Measurements from ENCODE around the gene BICC1.

Gene BICC1

DNA sequence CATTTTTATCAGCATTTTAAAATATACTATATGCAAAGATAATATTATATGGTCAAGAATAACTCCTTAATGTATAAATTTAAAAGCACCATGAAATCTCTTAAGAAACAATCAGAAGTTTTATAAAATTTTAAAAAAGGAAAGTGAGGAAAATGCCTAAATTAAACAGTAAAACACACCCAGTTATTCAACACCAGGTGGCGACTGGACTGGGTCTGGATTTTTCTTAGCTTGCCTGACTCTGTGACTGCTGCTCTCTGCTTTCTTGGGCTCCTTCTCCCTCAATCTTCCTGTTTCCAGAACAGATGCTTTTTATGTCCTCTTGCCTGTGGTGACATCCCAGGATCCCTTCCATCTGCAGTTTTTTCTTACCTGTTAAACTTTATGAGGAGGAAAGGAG is 200.3 kb downstream of the BICC1 start:
- no peak for DNase-seq

DNA sequence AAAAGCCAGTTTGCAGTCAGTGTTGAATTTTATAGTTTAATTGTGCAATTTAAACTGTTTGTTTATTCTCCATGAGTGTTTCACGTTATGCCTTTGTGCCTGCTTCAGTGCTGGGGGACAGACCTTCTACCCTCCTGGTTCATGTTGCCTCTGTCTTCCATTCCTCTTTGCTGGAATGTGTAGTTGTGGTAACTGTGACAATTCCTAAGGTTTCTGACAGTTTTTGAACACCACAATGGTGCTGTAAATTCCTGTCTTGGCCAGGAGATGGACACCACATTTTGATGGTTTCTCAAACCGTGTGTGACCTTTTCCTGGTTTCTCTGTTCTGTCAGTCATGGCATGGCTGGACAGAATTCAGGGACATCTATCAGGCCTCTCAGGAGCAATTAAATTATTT is 201.7 kb downstream of the BICC1 start:
- DNase-seq = no peak

DNA sequence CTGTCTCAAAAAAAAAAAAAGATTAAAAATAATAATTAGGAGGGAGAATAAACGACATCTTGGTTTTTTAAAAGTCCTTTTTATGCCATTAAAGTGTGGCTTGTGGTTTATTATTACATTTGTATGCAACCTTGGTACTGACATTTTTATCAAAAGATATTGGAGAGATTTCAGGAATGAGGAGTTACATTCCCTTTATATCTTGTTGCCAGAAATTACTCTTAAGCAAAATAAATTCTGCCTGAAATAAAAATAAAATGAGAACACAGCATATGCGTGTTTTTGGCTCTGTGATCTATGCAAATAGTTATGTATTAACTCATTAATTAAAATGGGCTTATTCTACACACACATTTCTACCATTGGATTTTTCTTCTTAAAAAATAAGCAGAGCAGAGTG is 202.4 kb downstream of the BICC1 start:
- no peak for DNase-seq

DNA sequence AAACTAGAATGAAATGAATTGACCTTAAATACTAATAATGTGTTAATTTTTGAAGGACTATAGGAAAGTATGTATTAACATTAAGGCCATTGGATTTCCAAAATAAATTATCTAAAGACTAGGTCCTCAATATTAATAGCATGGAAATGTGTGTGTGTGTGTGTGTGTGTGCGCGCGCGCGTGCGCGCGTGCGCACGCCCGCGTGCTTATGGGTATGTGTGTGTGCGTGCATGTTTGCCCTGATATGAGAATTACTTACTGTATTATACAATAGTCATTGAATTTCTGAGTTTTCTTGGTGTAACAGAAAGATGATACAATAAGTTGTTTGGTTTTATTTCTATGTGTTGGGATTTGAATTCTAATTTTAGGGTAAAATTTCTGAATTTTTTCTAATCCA is 205.9 kb downstream of the BICC1 start:
- DNase-seq = no peak

DNA sequence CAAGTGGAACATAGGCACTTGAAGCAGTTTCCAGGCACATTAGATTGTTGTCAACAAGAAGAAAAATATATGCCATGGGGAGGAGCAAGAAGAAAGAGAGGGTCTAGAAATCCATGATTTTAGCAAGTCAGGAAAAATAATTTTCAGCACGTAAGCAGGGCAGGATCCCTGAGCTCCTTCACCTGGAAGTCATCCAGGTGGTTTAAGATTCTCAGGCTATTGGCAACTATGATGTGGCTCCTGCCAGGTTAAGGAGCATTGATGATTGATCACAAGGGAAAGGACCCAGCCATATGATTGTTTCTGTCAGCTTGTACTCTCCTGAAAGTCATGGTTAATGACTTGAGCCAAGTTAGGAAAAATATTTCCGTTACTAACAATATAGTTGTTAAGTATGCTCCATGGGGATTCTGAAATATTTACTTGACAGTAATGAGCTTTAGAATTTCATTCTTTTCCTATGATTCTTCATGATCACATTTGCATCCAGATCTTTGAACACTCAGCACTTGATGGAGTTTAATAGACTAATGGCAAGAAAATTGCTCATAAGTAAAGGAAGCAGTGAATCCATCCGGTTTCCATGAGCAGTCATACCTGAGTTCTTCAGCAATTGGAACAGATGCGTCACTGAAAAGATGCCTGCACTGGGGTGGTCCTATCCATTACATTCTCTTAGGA is 209.1 kb downstream of the BICC1 start:
- no peak for DNase-seq

DNA sequence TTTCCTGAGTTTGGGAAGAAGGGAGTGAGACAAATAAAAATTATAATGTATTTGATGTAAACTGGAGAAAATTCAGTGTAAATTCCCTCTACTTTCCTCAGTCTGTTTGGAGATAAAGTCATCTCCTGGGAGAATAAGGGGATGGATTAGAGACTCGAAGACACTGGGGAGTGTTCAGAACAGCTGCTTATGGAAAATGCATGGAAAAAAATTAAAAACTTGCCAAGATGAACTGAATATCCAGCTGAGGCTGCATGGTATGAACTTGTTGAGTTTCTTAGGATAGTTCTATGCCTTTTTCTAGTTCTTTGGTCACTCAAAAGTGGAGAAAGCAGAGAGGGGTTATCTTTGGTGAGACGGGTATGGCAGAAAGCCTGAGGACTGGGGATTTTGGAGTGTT is 210.5 kb downstream of the BICC1 start:
- no peak for DNase-seq

DNA sequence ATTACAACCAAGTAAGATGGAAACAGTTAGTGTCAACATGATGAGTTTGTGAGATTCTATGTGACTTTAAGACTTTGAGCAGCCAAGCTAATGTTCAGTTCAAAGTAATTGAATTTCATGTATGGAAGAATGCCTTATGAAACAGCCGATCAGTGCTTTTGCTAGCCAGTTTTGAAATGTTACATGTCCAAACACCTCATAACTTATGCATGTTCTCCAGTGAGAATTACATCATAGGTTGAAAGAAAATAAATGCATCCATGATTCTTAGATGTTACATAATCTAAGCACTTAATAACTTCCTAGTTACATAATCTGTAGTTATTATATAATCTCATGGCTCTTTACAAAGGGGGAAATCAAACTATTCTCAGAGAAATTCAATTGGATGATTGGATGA is 211.3 kb downstream of the BICC1 start:
- no peak for DNase-seq

DNA sequence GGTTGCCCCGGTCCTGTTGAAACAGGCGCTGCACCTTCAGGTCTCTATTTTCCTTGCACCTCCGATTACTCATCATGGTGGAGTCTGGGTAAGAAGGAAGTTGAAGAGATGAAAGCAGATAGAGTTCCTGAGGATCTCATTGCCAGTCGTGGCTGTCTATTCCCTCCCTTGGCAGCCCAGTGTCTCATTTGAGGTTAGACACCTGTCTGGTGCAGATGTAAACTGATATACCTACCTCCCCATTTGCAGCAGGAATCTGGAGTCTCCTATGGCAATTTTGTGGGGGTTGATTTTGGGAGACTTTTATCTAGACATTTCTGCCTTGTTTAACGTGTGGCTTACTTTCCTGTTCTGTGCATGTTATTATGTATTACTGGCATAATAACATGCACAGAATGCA is 212.1 kb downstream of the BICC1 start:
- DNase-seq = no peak

DNA sequence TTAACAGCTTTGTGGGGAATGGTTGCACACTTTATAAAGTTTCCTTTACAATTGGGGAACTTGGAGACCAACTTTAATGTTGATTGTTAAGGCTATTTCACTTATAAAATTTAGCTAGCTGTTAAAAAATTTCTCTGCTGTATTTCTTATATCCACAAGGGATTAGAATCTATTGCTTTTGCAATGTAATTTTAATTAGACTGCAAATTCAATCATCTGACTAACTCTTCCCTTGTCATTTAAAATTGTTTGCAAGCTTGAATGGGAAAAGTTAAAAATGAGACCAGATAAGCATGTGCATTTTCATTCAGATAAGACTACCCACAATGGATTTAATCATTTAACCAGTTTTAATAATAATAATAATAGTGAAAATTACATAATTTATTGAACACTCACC is 213.2 kb downstream of the BICC1 start:
- DNase-seq = no peak

DNA sequence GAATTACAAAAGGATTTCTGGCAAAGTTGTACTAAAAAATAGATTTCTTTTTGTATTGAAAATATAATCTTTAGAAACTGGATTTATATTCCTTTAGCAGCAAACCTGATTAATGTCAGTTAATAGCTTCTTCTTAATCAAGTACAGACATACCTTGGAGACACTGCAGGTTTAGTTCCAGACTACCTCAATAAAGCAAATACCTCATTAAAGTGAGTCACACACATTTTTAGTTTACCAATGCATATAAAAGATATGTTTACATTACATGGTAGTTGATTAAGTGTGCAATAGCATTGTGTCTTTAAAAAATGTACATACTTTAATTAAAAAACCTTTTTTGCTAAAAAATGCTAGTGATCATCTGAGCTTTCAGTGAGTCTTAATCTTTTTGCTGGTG is 215.0 kb downstream of the BICC1 start:
- no peak for DNase-seq

DNA sequence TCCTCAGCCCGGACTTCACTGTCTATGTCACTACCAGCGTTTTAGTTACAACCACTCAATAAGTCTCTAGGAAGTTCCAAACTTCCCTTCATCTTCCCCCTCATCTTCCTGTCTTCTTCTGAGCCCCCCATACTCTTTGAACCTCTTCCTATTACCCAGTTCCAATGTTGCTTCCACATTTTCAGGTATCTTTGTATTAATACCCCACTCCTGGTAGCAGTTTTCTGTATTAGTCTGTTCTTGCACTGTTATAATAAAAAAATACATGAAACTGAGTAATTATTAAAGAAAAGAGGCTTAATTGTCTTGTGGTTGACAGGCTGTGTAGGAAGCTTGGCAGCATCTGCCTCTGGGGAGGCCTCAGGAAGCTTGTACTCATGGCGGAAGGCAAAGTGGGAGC is 218.6 kb downstream of the BICC1 start:
- DNase-seq = no peak

DNA sequence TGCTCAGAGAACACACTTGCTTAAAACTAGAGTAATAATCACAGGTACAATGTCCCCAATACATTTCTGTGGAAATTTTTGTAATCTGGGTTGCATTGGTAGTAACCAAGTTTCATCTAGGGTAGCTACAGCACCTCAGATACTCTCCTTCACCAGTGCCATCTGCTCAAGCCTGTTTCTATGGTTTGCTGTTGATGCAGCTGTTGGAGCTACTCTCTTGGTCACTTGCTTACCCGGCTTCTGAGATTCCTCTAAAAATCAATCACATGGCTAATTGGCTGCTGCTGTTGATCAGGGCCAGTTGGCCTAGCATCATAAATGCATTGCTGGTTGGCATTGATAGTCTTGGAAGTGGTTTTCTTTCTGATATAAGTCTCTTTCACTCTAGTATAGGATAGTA is 220.8 kb downstream of the BICC1 start:
- DNase-seq = no peak

DNA sequence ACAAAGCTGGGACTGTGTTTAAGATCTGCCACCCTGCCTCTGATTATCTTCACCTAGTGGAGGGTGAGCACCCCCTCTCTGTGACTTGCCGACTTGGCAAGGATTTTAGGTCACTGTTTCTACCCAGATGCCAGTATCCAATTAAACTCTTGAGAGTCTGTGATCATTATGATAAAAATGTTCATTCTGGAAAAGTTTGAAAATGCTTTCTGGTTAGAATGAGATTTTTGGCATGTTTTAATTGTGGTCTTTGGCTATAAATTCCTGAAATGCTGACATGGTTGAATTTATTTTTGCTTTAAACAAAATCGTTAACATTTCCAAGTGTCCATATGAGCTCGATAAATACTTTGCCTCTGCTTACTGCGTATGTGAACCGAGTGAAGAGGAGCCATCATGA is 221.4 kb downstream of the BICC1 start:
- no peak for DNase-seq

DNA sequence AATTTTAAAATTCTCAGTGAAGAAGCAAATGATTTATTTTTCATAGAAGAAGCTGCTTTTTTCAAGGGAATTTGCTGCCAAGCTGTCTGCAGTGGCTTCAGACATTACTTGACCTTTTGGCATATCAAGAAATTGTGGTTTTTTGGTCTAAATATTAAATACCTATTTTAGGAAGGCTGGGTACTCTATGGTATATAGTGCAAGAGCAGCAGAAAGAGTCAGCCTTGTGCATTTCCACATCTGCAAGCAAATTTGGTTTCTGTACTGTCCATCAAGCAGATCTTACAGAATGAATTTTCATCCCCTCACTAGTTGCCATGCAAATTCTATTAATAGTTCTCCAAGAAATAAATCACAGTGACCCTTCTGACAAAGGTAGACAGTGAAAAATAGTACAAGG is 222.0 kb downstream of the BICC1 start:
- DNase-seq = no peak

DNA sequence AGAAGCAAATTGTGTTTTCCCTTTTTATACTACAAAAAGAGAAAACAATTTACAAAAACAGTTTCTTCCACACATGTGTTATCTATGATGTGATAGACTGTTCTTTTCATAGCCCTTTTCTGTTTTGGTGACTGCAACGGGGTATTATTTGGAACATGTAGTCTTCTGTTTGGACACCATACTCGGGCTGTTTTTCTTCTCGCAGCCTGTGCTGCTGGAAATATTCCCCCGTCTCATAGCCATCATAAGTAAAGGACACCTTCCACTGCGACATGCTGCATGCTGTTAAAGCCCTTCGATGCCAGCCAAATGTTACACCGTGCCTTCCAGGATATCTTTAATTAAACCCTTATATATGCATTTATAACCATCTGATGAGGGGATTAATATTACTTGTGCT is 222.4 kb downstream of the BICC1 start:
- DNase-seq = no peak

DNA sequence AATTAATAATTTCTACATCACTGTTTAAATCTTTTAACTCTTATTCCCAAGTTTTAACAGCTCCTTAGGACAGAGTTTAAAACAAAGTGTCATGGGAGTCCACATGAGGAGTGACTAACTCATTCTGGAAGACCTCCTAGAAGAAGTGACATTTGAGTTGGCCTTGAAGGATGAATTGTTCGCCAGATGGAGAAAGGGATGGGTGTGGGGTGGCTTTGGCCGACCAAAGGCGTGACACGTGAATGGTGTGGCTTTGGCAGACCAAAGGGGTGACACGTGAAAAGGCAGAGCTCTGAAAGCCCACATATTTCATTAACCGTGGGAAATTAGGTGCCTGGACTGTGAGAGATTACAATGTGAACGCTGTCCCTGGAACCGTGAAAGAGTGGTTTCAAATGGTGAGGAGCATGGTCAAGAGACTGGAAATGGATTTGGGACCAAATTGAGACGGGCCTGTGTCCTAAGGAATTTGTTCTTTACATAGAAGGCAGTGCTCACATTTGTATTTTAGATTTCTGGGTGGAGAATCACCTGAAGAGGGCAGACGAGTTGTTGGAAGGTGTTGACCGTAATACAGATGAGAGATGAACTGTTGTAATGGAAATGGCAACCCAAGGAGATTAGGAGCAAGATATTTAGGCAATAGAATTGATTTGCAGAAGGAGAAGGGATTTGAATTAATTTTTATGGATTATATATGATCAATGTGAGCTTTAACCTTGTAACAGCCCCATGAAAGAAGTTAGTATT is 228.1 kb downstream of the BICC1 start:
- no peak for DNase-seq

DNA sequence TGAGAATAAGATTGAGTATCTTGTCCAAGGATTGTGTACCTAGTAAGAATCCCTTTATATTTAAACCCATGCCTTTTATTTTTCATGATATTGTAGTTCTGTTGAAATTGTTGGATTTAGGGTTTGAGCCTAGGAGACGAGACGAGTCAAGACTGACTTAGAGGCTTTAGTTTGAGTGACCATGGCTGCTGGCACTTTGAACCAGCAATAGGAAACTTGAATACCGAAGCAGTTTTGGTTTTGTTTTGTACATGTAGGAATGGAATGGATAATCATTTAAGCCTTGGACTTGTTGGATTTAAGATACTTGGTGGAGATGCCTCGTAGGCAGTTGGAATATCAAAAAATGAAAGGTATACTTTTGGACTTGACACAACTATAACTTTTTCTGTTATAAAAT is 229.0 kb downstream of the BICC1 start:
- DNase-seq = no peak

DNA sequence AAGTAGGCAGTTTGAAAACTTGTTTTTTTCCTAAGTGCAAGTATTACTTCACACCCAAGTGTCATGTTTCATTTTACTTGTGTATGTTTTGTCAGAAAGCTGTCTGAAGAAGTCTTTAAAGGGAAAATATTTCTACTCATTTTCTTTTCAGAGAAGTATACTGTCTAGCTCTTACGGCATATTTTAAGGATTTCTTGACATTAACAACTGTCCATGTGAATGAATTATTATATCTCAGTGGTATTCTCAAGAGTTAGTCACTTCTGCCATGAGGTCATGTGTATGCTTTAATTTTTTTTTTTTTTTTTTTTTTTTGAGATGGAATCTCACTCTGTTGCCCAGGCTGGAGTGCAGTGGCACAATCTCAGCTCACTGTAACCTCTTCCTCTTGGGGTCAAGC is 229.5 kb downstream of the BICC1 start:
- DNase-seq = no peak

DNA sequence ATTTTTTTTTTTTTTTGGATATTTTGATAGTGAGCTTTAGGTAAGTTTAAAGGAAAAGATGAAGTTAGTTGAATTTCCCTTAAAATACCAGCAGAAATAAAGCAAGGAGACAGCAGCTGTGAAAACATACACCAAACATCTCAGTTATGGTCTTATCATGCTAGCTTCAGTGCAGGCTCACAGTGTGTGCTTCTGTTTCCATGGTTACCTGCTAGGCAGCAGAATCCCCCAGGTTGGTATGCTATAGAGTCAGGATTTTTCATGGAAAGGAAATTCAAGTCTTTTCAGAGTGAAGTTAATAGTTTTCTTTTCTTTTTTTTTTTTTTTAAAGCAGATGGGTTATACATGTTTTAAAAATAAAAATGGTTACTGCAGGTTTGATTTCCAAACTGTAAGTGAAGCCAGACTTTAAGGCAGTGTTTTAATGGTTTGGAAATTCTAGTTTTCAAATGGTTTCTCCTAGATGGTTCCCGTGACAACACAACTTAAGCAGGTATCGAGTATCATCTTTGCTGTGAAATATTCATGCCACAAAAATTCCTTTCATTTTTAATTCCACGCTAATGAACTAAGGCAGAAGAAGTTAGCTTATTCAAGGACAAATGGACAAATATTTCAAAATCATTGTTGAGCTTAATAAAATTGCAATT is 230.9 kb downstream of the BICC1 start:
- no peak for DNase-seq

DNA sequence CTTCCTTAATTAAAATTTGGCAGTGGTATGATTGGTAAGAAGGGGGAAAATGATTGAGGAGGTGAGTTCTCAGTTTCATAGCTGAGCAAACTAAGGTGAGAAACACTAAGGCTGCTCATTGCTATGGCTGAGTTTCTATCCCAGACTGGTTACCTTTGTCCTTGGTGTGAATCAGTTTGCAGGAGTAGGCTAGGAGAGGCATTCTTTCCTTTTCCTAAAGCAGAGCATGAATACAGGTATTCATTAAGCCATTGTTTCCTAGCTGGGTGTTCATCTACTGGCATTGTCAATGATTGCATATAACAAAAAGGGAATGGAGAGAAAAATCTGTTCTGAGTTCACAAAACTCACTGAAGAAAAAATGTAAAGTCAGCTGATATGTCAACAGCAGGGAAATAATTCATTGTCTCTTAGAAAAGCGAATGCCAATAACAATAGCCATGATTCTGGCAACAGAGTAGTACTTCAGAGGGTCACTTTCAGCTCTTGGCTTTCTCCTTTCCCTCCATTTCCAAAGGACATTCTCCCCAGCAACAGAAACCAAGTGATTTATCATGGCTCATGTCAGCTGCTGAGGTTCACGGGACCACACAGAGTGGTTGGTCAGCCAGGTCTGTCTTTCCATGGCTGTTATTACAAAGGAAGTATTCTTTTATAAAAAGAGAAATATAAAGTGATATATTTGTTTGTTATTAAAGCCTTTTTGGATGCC is 234.0 kb downstream of the BICC1 start:
- no peak for DNase-seq

DNA sequence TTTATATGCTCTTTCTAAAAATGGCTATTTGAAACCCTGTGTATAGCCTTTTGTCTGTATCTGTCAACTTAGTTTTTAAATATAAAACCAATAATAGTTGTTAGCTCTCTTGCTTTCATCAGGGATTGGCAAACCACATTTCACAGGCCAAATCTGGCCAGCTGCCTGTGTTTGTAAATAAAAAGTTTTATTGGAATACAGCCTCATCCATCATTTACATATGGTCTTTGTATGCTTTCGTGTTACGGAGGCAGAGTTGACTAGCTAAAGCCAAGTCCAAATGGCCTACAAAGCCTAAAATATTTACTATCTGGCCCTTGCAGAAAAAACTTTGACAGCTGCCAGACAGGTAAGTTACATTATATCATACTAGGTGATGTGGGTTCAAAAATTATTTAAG is 235.0 kb downstream of the BICC1 start:
- DNase-seq = no peak

DNA sequence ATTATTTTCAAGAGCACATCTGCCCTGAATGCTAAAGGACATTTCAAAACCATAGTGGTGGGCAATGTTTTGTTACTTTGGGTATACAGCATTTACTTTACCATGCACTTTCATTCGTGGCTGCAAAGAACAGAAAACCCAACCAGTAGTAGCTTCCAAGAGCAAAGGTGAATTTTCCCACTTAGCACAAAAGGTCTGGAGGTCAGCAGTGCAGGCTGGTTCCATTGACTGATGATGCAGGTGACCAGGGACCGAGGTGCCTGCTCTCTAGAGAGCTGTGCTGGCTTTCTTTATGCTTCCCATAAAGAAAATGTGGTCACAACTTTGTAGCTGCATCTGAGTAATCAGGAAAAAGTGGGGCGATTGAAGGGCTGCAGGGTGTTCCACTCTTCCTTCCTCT is 240.0 kb downstream of the BICC1 start:
- DNase-seq = no peak

DNA sequence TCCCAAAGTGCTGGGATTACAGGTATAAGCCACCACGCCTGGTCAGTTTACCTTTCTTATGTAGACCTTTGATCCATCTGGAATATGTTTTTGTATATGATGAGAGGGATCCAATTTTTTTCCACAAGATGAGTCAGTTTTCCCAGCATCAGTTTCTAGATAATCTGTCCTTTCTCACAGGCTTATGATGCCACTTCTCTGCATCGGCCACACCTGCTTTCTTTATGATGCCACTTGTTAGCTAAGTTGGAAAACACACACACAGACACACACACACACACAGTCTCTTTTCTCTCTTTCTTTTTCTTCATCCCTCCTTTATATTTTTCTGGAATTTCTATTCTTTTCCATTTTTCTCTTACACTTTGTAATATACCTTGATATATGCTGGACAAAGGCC is 240.8 kb downstream of the BICC1 start:
- DNase-seq = no peak

All from CD4-positive, alpha-beta T cell treated with Interleukin-17A for 4 hours (primary cell).